HG03039 (cell line): ENCODE measurements around the gene PFKL.
"Not testable (repeated sequence)": the region's sequence is repeated elsewhere in the genome, so short reads cannot be mapped to it uniquely, and the experiment has no call there.

Experiments used
- ATAC-seq: cut with Tn5 transposase; IDR thresholded peaks from one replicate; pipeline ENCODE4 v1.9.1; 2021; ENCODE audit warnings: mild to moderate bottlenecking, moderate library complexity; ENCODE audit not compliant: unreplicated experiment

The PFKL gene

GRCh38 chr21:44275041-44275440 lies 24.8 kb upstream of the PFKL start:
- no peak for ATAC-seq

GRCh38 chr21:44279354-44280260 lies 20.2 kb upstream of the PFKL start:
- no peak for ATAC-seq

- no peak for ATAC-seq
Observed at GRCh38 chr21:44281801-44282200, 18.1 kb upstream of the PFKL start.

GRCh38 chr21:44282370-44282769 lies 17.5 kb upstream of the PFKL start:
- ATAC-seq = no peak

GRCh38 chr21:44283211-44283785 lies 16.6 kb upstream of the PFKL start:
- ATAC-seq = not testable (repeated sequence)

- no peak for ATAC-seq
Observed at GRCh38 chr21:44283948-44284347, 15.9 kb upstream of the PFKL start.

GRCh38 chr21:44285138-44285992 lies 14.5 kb upstream of the PFKL start, which contains the start of gene AIRE:
AIRE (plus strand) TSS chr21:44285876; CDS start chr21:44286007, 131 bp downstream.
- no peak for ATAC-seq

GRCh38 chr21:44286086-44286715 lies 13.7 kb upstream of the PFKL start:
- no peak for ATAC-seq

- no peak for ATAC-seq
Observed at GRCh38 chr21:44286716-44287632, 12.9 kb upstream of the PFKL start.

- ATAC-seq = no peak
Observed at GRCh38 chr21:44288251-44289110, 11.4 kb upstream of the PFKL start.

- no peak for ATAC-seq
Observed at GRCh38 chr21:44289381-44290010, 10.4 kb upstream of the PFKL start.

- ATAC-seq = no peak
Observed at GRCh38 chr21:44290327-44291077, 9.4 kb upstream of the PFKL start.

GRCh38 chr21:44291078-44291935 lies 8.5 kb upstream of the PFKL start:
- ATAC-seq = no peak

GRCh38 chr21:44291936-44292811 lies 7.7 kb upstream of the PFKL start:
- ATAC-seq = no peak

- ATAC-seq = no peak
Observed at GRCh38 chr21:44292812-44293195, 7.0 kb upstream of the PFKL start.
